GM23248 (cell line): ENCODE results near the gene DPYD. TPM values are rescaled to one million over a fixed set of nuclear protein-coding genes. Genes with fewer than 3 reads are reported as not detected.

Experiments used
- DNase-seq: peaks from one replicate; pipeline ENCODE4 v3.0.0-alpha.2; 2015
- H2AFZ ChIP-seq: fragments of 200-600 bp; sonication (generic); 2 replicates; pipeline ENCODE4 v1.6.1; 2016; ENCODE audit warnings: antibody characterized with exemption
- H3F3A ChIP-seq: fragments of 200-600 bp; sonication (generic); 2 replicates; pipeline ENCODE4 v1.6.1; 2016; ENCODE audit warnings: mild to moderate bottlenecking, antibody characterized with exemption, mixed run types; ENCODE audit not compliant: insufficient read depth
- H3K27ac ChIP-seq: fragments of 200-600 bp; sonication (generic); 2 replicates; pipeline ENCODE4 v1.5.1; 2016; ENCODE audit warnings: mild to moderate bottlenecking
- H3K27me3 ChIP-seq: fragments of 200-600 bp; sonication (generic); replicated peaks from 2 replicates; pipeline ENCODE4 v1.6.1; 2016; ENCODE audit warnings: mild to moderate bottlenecking; ENCODE audit not compliant: insufficient read depth
- H3K36me3 ChIP-seq: fragments of 200-600 bp; sonication (generic); 2 replicates; pipeline ENCODE4 v1.6.1; 2016; ENCODE audit warnings: low read depth, mild to moderate bottlenecking
- H3K4me1 ChIP-seq: fragments of 200-600 bp; sonication (generic); 2 replicates; pipeline ENCODE4 v1.6.1; 2016; ENCODE audit warnings: mild to moderate bottlenecking; ENCODE audit not compliant: insufficient read depth
- H3K4me2 ChIP-seq: fragments of 200-600 bp; sonication (generic); one replicate; pipeline ENCODE4 v1.6.1; 2016; ENCODE audit warnings: mild to moderate bottlenecking; ENCODE audit not compliant: unreplicated experiment
- H3K4me3 ChIP-seq: fragments of 200-600 bp; sonication (generic); 2 replicates; pipeline ENCODE4 v1.5.1; 2016; ENCODE audit warnings: mild to moderate bottlenecking
- H3K79me2 ChIP-seq: fragments of 200-600 bp; sonication (generic); 2 replicates; pipeline ENCODE4 v1.6.1; 2016; ENCODE audit warnings: mild to moderate bottlenecking; ENCODE audit not compliant: insufficient read depth
- H3K9ac ChIP-seq: fragments of 200-600 bp; sonication (generic); 2 replicates; pipeline ENCODE4 v1.6.1; 2016; ENCODE audit warnings: mild to moderate bottlenecking
- H3K9me2 ChIP-seq: fragments of 200-600 bp; sonication (generic); 2 replicates; pipeline ENCODE4 v1.6.1; 2016; ENCODE audit warnings: mixed run types, mild to moderate bottlenecking, moderate library complexity; ENCODE audit not compliant: insufficient read depth
- H3K9me3 ChIP-seq: fragments of 200-600 bp; sonication (generic); one replicate; pipeline ENCODE4 v1.6.1; 2017; ENCODE audit warnings: low read depth
- H4K20me1 ChIP-seq: fragments of 200-600 bp; sonication (generic); 2 replicates; pipeline ENCODE4 v1.6.0; 2016; ENCODE audit not compliant: insufficient read depth
- EZH2 ChIP-seq: fragments of 200-600 bp; sonication (generic); IDR thresholded peaks from 2 replicates; pipeline ENCODE4 v1.6.1; 2018; ENCODE audit warnings: antibody characterized with exemption, mild to moderate bottlenecking; ENCODE audit not compliant: insufficient read depth, poor library complexity, severe bottlenecking
- EZH2phosphoT487 ChIP-seq: fragments of 200-600 bp; sonication (generic); IDR thresholded peaks from 2 replicates; pipeline ENCODE4 v1.6.1; 2018; ENCODE audit warnings: antibody characterized with exemption, moderate library complexity, mild to moderate bottlenecking, low read depth; ENCODE audit not compliant: insufficient read depth
- WGBS, 2 experiments: methylation state at CpG; one replicate each; pipeline ENCODE4 v1.1.6; 2015 to 2017; ENCODE audit warnings: low lambda C conversion rate in 2 of 2, low coverage in 1 of 2; ENCODE audit errors: missing lambda C conversion rate in 2 of 2; 5-methylcytosine and 5-hydroxymethylcytosine counted together
- in situ Hi-C: fragments of 300-500 bp; cut with MboI; formaldehyde crosslinking; loops from 2 replicates; pipeline ENCODE4 v1.15.0; 2020
- polyA plus RNA-seq: library from polyadenylated mRNA; unstranded; fragments of >200 nt; fragmentation: Nextera tagmentation; extraction: Ambion mirVana; gene quantifications from 2 replicates; pipeline ENCODE4 v1.2.1, GENCODE V29; 2016
- total RNA-seq: library from RNA; depleted of rRNA; stranded (reverse); fragments of >200 nt; shearing (Covaris generic); gene quantifications from 2 replicates; pipeline ENCODE4 v1.2.3, GENCODE V29; 2014

Gene DPYD
- total and polyA plus RNA-seq, 2 experiments from 2014 or later: 38.4 to 70.7 TPM

DNA sequence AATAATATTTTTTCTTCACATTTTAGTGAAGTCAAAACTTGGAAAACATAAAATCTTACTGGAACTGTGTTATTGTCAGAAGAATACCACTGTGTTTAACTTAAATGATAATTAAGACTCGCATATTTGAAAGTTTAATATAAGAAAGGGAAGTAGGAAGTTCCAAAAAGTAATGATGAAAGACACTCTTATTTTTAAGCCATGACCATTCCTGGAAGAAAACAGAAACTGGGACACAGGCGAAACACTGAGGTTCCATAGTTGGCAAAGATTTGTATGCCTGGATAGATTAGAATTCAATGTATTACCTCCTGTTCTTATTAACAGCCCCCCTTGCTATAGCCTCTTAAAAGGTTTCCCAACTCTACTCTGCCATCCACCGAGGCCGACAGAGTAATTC is 271.2 kb downstream of the DPYD start:
- no peak for TF ChIP-seq EZH2
- TF ChIP-seq EZH2phosphoT487: no peak
- no peak overlapping the region for H3K4me3 ChIP-seq
- 0 out of 2 replicates have a peak, but pooled peaks cover 3% of the 10 kb centered on the region for H3K9me2 ChIP-seq
- H2AFZ ChIP-seq: no peak overlapping the region
- no peak overlapping the region for H3K9ac ChIP-seq
- 98 to 100% methylated on average over 4 of the region's 4 CpGs for WGBS, 2 experiments
- H4K20me1 ChIP-seq: no peaks in the 10 kb centered on the region
- peaks cover 11% of the 10 kb centered on the region; the same call in 1 of the 2 replicates for H3F3A ChIP-seq
- H3K4me1 ChIP-seq: peaks cover 23% of the 10 kb centered on the region
- no peaks in the 10 kb centered on the region for H3K27me3 ChIP-seq
- in situ Hi-C loops: no loop called here
- no peak for DNase-seq
- H3K36me3 ChIP-seq: peaks cover 15% of the 10 kb centered on the region; the same call in 1 of the 2 replicates
- no peaks in the 10 kb centered on the region for H3K79me2 ChIP-seq
- no peak overlapping the region for H3K27ac ChIP-seq
- H3K9me3 ChIP-seq: peaks cover 9% of the 10 kb centered on the region
- H3K4me2 ChIP-seq: no peak overlapping the region

DNA sequence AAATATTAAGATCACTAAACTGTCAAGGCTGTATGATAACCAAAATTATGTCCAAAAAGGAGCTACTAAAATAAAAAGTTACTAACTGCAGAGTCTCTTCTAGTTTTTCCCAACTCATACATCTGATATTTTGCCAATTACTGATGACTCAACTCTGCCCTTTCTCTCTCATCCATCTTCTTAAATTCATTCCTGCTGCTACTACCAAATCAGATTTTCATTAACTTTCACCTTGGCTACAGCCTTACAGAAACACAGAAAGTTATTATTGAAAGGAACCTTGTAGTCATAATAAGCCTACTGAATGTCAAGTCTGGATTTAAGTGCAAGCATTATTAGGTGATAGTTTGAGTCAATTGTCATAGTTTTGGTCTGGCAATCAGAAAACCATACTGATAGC is 273.1 kb downstream of the DPYD start:
- TF ChIP-seq EZH2 (no peak), EZH2phosphoT487 (no peak)
- peak; percentile 68 for DNase-seq
- Histone ChIP-seq H3K9ac (no peak overlapping the region), H3K9me3 (peaks cover 9% of the 10 kb centered on the region), H3K27me3 (no peaks in the 10 kb centered on the region), H3K27ac (peak overlapping the region; percentile 52), H3K36me3 (peaks cover 15% of the 10 kb centered on the region; the same call in 1 of the 2 replicates), H3K4me2 (no peak overlapping the region), H3F3A (peaks cover 11% of the 10 kb centered on the region; the same call in 1 of the 2 replicates), H3K4me1 (peaks cover 23% of the 10 kb centered on the region), H4K20me1 (no peaks in the 10 kb centered on the region), H3K4me3 (no peak overlapping the region), H3K79me2 (no peaks in the 10 kb centered on the region), H3K9me2 (no peaks in the 10 kb centered on the region), H2AFZ (no peak overlapping the region)
- in situ Hi-C loops: no loop called here

DNA sequence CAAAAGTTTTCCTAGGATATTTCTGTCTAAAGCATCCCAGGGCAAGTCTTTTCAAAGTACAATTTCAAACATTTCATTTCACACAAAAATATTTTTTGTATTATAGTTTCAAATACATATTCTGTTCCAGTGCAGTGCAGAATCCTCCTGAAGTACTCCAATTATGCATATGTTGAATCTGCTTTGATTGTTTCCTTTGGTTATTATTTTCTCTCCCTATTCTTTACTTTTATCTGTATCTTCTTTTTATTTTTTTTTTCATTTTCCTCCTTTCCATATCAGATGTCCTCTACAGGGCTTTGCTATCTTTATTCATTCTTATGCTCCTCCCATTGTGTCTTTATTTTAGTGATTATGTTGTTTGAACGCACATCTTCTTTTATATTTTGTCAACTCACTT is 274.8 kb downstream of the DPYD start:
- H3K79me2 ChIP-seq: no peaks in the 10 kb centered on the region
- H3F3A ChIP-seq: peaks cover 11% of the 10 kb centered on the region; the same call in 1 of the 2 replicates
- in situ Hi-C loops: no loop called here
- no peaks in the 10 kb centered on the region for H3K27me3 ChIP-seq
- H3K36me3 ChIP-seq: peaks cover 15% of the 10 kb centered on the region; the same call in 1 of the 2 replicates
- H2AFZ ChIP-seq: no peak overlapping the region
- 100% methylated on average over 1 of the region's 1 CpG for WGBS, 2 experiments
- no peak for DNase-seq
- H3K4me2 ChIP-seq: no peak overlapping the region
- no peak overlapping the region for H3K27ac ChIP-seq
- H3K9me3 ChIP-seq: peaks cover 9% of the 10 kb centered on the region
- H4K20me1 ChIP-seq: no peaks in the 10 kb centered on the region
- no peak overlapping the region for H3K4me3 ChIP-seq
- no peak overlapping the region for H3K9ac ChIP-seq
- peaks cover 15% of the 10 kb centered on the region for H3K4me1 ChIP-seq
- no peaks in the 10 kb centered on the region for H3K9me2 ChIP-seq
- TF ChIP-seq EZH2phosphoT487 (no peak), EZH2 (no peak)

DNA sequence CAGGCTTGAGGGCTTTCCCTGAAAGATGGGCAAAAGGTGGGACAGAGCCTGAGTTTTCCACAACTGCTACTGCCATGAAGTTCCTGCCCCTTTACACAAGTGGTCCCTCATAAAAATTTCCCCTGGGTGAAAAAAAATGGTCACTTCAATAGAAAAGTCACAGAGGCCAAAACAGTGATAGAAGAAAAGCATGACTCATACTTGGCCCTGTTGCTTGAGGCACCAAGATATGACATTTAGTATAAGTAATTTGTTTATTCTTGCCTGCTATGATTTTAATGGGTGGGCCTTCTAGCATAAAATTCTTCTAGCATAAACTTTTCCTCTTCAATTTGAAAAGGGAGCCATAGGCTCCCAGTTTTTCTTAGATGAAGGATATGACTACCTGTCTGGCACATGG is 280.2 kb downstream of the DPYD start:
- H3K4me3 ChIP-seq: no peak overlapping the region
- H3K9me2 ChIP-seq: no peaks in the 10 kb centered on the region
- peak; percentile 18 for DNase-seq
- H3K9me3 ChIP-seq: peaks cover 3% of the 10 kb centered on the region
- peaks cover 7% of the 10 kb centered on the region; the same call in 1 of the 2 replicates for H3K36me3 ChIP-seq
- in situ Hi-C loops: no loop called here
- no peaks in the 10 kb centered on the region; the same call in 1 of the 2 replicates for H3F3A ChIP-seq
- no peaks in the 10 kb centered on the region for H4K20me1 ChIP-seq
- H3K27ac ChIP-seq: no peak overlapping the region
- no peak overlapping the region for H3K4me2 ChIP-seq
- TF ChIP-seq EZH2 (no peak), EZH2phosphoT487 (no peak)
- 0 out of 2 replicates have a peak, but pooled peaks cover 8% of the 10 kb centered on the region for H3K4me1 ChIP-seq
- no peak overlapping the region for H3K9ac ChIP-seq
- H2AFZ ChIP-seq: no peak overlapping the region
- H3K79me2 ChIP-seq: no peaks in the 10 kb centered on the region
- H3K27me3 ChIP-seq: no peaks in the 10 kb centered on the region

DNA sequence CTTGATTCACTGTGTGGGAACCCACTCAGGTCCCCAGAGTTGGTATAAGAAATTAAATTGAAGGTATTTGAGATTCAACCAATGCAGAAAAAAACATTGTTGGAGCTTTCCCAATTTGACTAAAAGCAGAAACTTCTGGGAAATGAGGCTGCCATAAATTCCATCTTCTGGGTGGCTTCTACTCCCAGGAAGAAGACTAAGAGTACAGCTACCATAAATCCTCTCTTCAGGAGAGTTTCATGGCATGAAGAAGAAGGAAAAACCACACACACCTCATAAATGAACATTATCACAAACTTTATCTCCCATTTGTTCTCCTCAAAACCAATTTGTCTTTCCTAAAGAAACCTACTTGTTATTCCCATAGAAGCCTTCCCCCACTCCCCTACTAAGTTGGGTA is 283.9 kb downstream of the DPYD start:
- peak; percentile 36 for DNase-seq
- TF ChIP-seq EZH2 (no peak), EZH2phosphoT487 (no peak)
- Histone ChIP-seq H3K4me2 (no peak overlapping the region), H3K4me1 (0 out of 2 replicates have a peak, but pooled peaks cover 8% of the 10 kb centered on the region), H3K27ac (peak overlapping the region; percentile 20), H3K9ac (no peak overlapping the region), H3K79me2 (no peaks in the 10 kb centered on the region), H3K9me3 (no peaks in the 10 kb centered on the region), H4K20me1 (no peaks in the 10 kb centered on the region), H2AFZ (no peak overlapping the region), H3F3A (no peaks in the 10 kb centered on the region), H3K36me3 (no peaks in the 10 kb centered on the region), H3K4me3 (no peak overlapping the region), H3K9me2 (no peaks in the 10 kb centered on the region), H3K27me3 (no peaks in the 10 kb centered on the region)
- in situ Hi-C loops: no loop called here
